Bronchial epithelial cell (primary cell): ENCODE results near the gene HDDC2. TPM values are rescaled to one million over a fixed set of nuclear protein-coding genes. Genes with fewer than 3 reads are reported as not detected.

ENCODE experiments used
- DNase-seq: peaks from one replicate; pipeline ENCODE4 v3.0.0-alpha.2; 2010; ENCODE audit warnings: low read depth
- FAIRE-seq: peaks from 2 replicates; lab custom pipeline; 2011; peaks lifted over from hg19 to GRCh38; lab: Jason Lieb, UNC
- H3K27me3 ChIP-seq: 2 replicates; pipeline ENCODE4 v1.5.1; 2011; ENCODE audit warnings: low read length; ENCODE audit not compliant: control insufficient read depth, insufficient read depth
- H3K36me3 ChIP-seq: 2 replicates; pipeline ENCODE4 v1.5.1; 2011; ENCODE audit warnings: low read length; ENCODE audit not compliant: control insufficient read depth, insufficient read depth
- H3K4me3 ChIP-seq: 2 replicates; pipeline ENCODE4 v1.5.1; 2011; ENCODE audit warnings: mild to moderate bottlenecking, low read depth, low read length, control low read depth
- CTCF ChIP-seq: IDR thresholded peaks from 2 replicates; pipeline ENCODE4 v1.5.1; 2011; ENCODE audit warnings: mild to moderate bottlenecking, moderate library complexity, low read length, control low read depth, inconsistent platforms; ENCODE audit not compliant: insufficient read depth, severe bottlenecking
- total RNA-seq: library from RNA; depleted of rRNA; stranded (reverse); fragments of >200 nt; gene quantifications from 2 replicates; pipeline ENCODE4 v1.2.1, GENCODE V29; 2014

HDDC2 gene
- total RNA-seq, 1 donor from 2014 or later: 86.1 TPM

GRCh38 chr6:125303512-125303854, 1.7 kb upstream of the HDDC2 start:
- no peak for TF ChIP-seq CTCF
- FAIRE-seq (no peak), DNase-seq (no peak)
- no peak overlapping the region for H3K4me3 ChIP-seq
- H3K36me3 ChIP-seq: peaks cover under 1% of the 10 kb centered on the region
- H3K27me3 ChIP-seq: no peaks in the 10 kb centered on the region

- DNase-seq: no peak
- no peak for TF ChIP-seq CTCF
- Histone ChIP-seq H3K27me3 (no peaks in the 10 kb centered on the region), H3K36me3 (peaks cover 2% of the 10 kb centered on the region), H3K4me3 (no peak overlapping the region)
- FAIRE-seq: no peak
These were observed 1.2 kb upstream of the HDDC2 start for GRCh38 chr6:125302840-125303511.

- Histone ChIP-seq H3K4me3 (peak overlapping the region; percentile 86), H3K36me3 (peaks cover 2% of the 10 kb centered on the region), H3K27me3 (no peaks in the 10 kb centered on the region)
- no peak for TF ChIP-seq CTCF
- DNase-seq: peak; percentile 13
- no peak for FAIRE-seq
These were observed 754 bp downstream of the HDDC2 start for GRCh38 chr6:125300992-125301434.

GRCh38 chr6:125299257-125299656, 2.5 kb downstream of the HDDC2 start:
- DNase-seq (no peak), FAIRE-seq (no peak)
- Histone ChIP-seq H3K4me3 (no peak overlapping the region), H3K27me3 (no peaks in the 10 kb centered on the region), H3K36me3 (peaks cover 2% of the 10 kb centered on the region)
- TF ChIP-seq CTCF: no peak

- FAIRE-seq (no peak), DNase-seq (no peak)
- peaks cover 7% of the 10 kb centered on the region for H3K36me3 ChIP-seq
- H3K27me3 ChIP-seq: no peaks in the 10 kb centered on the region
- no peak overlapping the region for H3K4me3 ChIP-seq
- no peak for TF ChIP-seq CTCF
These were observed 5.3 kb downstream of the HDDC2 start for GRCh38 chr6:125296471-125296870.

- Histone ChIP-seq H3K36me3 (peaks cover 7% of the 10 kb centered on the region), H3K27me3 (no peaks in the 10 kb centered on the region), H3K4me3 (no peak overlapping the region)
- DNase-seq: no peak
- no peak for FAIRE-seq
- TF ChIP-seq CTCF: no peak
These were observed 6.8 kb downstream of the HDDC2 start for GRCh38 chr6:125294925-125295324.
